Upper lobe of right lung (tissue), 1 donor: ENCODE data around the gene ZBTB40. TPM values are rescaled to one million over a fixed set of nuclear protein-coding genes. Genes with fewer than 3 reads are reported as not detected.
A peak's percentile ranks its signal among the peaks of the same experiment; 100 is the strongest.

Source experiments
- ATAC-seq: fragments of 200-7000 bp; cut with Tn5 transposase; one replicate; pipeline ENCODE4 v1.9.1; 2020; ENCODE audit warnings: mild to moderate bottlenecking, moderate library complexity
- DNase-seq: peaks from one replicate; pipeline ENCODE4 v3.0.0-alpha.2; 2020
- H3K27ac ChIP-seq: fragments of 200-600 bp; one replicate; pipeline ENCODE4 v1.8.0; 2022
- H3K27me3 ChIP-seq: fragments of 200-600 bp; one replicate; pipeline ENCODE4 v1.8.0; 2022; ENCODE audit warnings: mild to moderate bottlenecking
- H3K36me3 ChIP-seq: fragments of 200-600 bp; one replicate; pipeline ENCODE4 v1.8.0; 2022
- H3K4me1 ChIP-seq: fragments of 200-600 bp; one replicate; pipeline ENCODE4 v1.8.0; 2022
- H3K4me3 ChIP-seq: fragments of 200-600 bp; one replicate; pipeline ENCODE4 v1.8.0; 2022; ENCODE audit warnings: mild to moderate bottlenecking
- H3K9me3 ChIP-seq: fragments of 200-600 bp; one replicate; pipeline ENCODE4 v1.8.0; 2022
- CTCF ChIP-seq: fragments of 200-600 bp; IDR thresholded peaks from one replicate; pipeline ENCODE4 v1.8.0; 2022; ENCODE audit warnings: antibody characterized with exemption
- intact Hi-C: fragments of 100-400 bp; cut with DNase I; formaldehyde crosslinking; loops from one replicate; pipeline ENCODE4 v1.11.0; 2022
- total RNA-seq: library from RNA; stranded (reverse); fragmentation: NEBNext Ultra II Directional; extraction: Animal tissue kit (Norgen Biotek cat#: 25700); gene quantifications from one replicate; pipeline ENCODE4 v1.2.1, GENCODE V29; 2021
- donor health status: DM: no; HTN: yes; CAD: no; lungs with severe emphysema.

ZBTB40 gene
- total RNA-seq, 1 donor from 2014 or later: 24.9 TPM

DNA sequence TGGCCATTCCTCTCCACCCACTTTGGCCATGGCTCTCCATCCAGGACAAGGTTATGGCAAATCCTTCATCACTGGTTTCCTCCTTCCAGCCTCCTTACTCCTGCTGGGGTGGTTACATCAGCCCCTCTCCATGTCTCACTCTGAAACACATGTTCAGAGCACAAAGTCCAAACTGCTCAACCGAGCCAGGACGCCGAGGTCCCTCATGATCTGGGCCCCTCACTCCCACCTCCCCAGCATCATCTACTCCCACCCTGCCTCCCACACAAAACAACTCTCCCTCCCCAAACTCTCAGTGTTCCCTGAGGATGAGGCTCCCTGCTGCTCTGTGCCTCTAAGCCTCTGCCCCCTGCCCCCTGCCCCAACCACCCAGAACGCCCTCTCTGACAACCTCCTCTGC, 33.3 kb upstream of the ZBTB40 start:
- no peak overlapping the region for H3K4me3 ChIP-seq
- peaks cover 5% of the 10 kb centered on the region for H3K27me3 ChIP-seq
- intact Hi-C loops: no loop called here
- TF ChIP-seq CTCF: no peak
- H3K9me3 ChIP-seq: no peaks in the 10 kb centered on the region
- ATAC-seq (no peak), DNase-seq (no peak)
- no peaks in the 10 kb centered on the region for H3K36me3 ChIP-seq
- H3K4me1 ChIP-seq: peaks cover 7% of the 10 kb centered on the region
- H3K27ac ChIP-seq: no peak overlapping the region

DNA sequence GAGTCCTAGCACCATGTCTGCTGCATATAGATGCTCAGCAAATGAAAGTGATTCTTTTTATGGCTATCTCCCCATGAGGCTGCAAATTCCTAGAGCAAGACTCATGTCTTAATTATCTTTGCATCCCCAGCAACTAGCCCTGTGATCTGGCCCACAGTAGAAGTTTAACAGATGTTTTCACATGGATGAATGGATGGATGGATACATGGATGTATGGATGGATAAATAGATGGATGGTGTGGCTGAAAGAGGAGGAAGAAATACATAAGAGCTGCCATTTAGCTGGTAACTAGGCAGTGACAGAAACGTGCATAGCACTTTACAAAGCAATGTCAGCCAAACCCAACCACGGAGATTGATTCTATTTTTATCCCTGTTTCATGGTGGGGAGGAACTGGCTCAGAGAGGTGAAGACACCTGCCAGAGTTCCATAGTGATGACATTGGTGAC, 32.7 kb upstream of the ZBTB40 start:
- Histone ChIP-seq H3K9me3 (no peaks in the 10 kb centered on the region), H3K4me3 (no peak overlapping the region), H3K4me1 (peaks cover under 1% of the 10 kb centered on the region), H3K27ac (no peak overlapping the region), H3K36me3 (no peaks in the 10 kb centered on the region), H3K27me3 (peaks cover 5% of the 10 kb centered on the region)
- DNase-seq (no peak), ATAC-seq (no peak)
- intact Hi-C loops: no loop called here
- no peak for TF ChIP-seq CTCF

DNA sequence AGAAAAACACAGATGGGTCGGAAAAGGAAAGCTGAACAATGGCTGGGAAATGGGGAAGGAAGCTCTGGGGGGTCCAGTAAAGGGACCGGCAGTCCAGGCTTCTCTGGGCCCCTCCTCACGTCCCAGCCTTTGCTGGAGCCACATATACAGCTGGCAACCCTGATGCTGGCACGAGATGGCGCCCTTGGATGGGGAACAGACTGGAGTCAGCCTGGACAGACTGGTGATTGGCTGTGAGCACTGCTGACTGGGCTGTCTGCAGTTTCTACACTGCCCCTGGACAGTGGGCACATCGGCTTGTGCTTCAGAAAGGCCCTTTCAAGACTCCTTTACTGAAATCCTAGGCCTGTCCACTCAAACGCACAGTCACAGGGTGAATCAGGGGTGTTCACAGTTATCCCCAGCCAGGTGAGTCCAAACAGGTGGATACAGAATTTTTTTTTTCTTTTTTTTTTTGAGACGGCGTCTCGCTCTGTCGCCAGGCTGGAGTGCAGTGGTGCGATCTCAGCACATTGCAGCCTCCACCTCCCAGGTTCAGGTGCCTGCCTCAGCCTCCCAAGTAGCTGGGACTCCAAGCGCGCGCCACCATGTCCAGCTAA, 31.1 kb upstream of the ZBTB40 start:
- intact Hi-C loops: loop anchor here (2.0 kb wide), 1 partner anchor 220 kb away; no protein-coding TSS in a partner anchor
- peaks cover 5% of the 10 kb centered on the region for H3K27me3 ChIP-seq
- ATAC-seq: peak; percentile 95
- peak; percentile 91 for DNase-seq
- no peak overlapping the region for H3K4me3 ChIP-seq
- no peaks in the 10 kb centered on the region for H3K4me1 ChIP-seq
- H3K27ac ChIP-seq: no peak overlapping the region
- TF ChIP-seq CTCF: peak; percentile 77
- no peaks in the 10 kb centered on the region for H3K9me3 ChIP-seq
- H3K36me3 ChIP-seq: no peaks in the 10 kb centered on the region

GRCh38 chr1:22426781-22427180, 24.9 kb upstream of the ZBTB40 start:
- intact Hi-C loops: no loop called here
- H3K9me3 ChIP-seq: no peaks in the 10 kb centered on the region

DNA sequence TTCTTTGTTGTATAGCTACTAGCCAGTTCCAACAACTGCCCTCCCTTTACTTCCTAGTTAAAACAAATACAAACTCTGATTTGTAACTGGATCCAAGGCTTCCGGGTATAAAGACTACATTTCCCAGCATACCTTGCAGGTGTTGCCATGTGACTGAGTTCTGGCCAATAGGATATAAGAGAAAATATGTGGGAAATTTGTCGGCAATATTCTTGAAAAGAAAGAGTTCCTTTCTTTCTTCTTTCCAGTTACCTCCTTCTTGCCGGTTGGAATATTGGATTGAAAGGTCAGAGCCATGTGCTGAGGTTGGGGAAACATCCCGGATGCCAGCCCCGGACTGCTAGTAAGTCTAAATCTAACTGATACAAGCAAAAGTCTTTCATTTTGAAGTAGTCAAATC, 23.0 kb upstream of the ZBTB40 start:
- ATAC-seq (peak; percentile 86), DNase-seq (no peak)
- Histone ChIP-seq H3K27ac (no peak overlapping the region), H3K36me3 (no peaks in the 10 kb centered on the region), H3K9me3 (no peaks in the 10 kb centered on the region), H3K4me1 (no peaks in the 10 kb centered on the region), H3K27me3 (no peaks in the 10 kb centered on the region), H3K4me3 (peak overlapping the region; percentile 49)
- intact Hi-C loops: no loop called here
- TF ChIP-seq CTCF: no peak

More at GRCh38 chr1:22426781-22427180, 24.9 kb upstream of the ZBTB40 start:
- Histone ChIP-seq H3K36me3 (no peaks in the 10 kb centered on the region), H3K4me1 (no peaks in the 10 kb centered on the region), H3K27me3 (no peaks in the 10 kb centered on the region), H3K4me3 (no peak overlapping the region), H3K27ac (no peak overlapping the region)
- no peak for TF ChIP-seq CTCF
- ATAC-seq: no peak
- DNase-seq: no peak

DNA sequence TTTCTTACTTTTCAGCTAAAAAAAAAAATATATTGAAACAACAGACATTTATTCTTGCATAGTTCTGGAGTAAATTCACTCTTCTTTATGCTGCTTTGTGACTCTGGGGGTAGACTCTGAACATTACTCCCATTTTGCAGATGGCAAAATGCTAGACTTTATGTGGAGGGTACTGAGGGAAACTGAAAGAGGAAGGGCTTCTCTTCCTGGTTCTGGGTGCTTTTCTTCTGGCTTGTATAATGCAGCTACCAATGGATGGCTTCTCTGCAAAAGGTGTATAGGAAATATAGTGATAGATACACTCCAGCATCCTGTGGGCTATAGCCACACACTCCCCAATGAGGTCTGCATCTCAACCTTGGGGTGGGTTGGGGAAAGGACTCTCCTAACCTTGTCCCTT, 19.7 kb upstream of the ZBTB40 start:
- no peak for ATAC-seq
- Histone ChIP-seq H3K36me3 (no peaks in the 10 kb centered on the region), H3K27me3 (no peaks in the 10 kb centered on the region), H3K4me1 (no peaks in the 10 kb centered on the region), H3K9me3 (no peaks in the 10 kb centered on the region), H3K4me3 (no peak overlapping the region), H3K27ac (no peak overlapping the region)
- no peak for TF ChIP-seq CTCF
- DNase-seq: no peak
- intact Hi-C loops: no loop called here
